Measurements from ENCODE around the gene VPS26C.

The VPS26C gene

GRCh38 chr21:37227071-37228002 is 39.8 kb downstream of the VPS26C start:
- TF ChIP-seq TAF1 (IDR thresholded peaks at IDR 0.05; ENCODE audit: borderline replicate concordance, insufficient read depth, low read length) (no peak), POLR2AphosphoS5 (IDR thresholded peaks at IDR 0.05; ENCODE audit: low read depth, low read length) (no peak), REST (IDR thresholded peaks at IDR 0.05; ENCODE audit: insufficient read depth in 1 of 2, low read depth in 2 of 2, low read length in 2 of 2) (no peak), SIN3A (IDR thresholded peaks at IDR 0.05; ENCODE audit: borderline replicate concordance, insufficient read depth, low read length) (no peak), FOXP2 (optimal IDR thresholded peaks at IDR 0.05; ENCODE audit: borderline replicate concordance, extremely low read depth, extremely low read length, insufficient read depth) (no peak)

DNA sequence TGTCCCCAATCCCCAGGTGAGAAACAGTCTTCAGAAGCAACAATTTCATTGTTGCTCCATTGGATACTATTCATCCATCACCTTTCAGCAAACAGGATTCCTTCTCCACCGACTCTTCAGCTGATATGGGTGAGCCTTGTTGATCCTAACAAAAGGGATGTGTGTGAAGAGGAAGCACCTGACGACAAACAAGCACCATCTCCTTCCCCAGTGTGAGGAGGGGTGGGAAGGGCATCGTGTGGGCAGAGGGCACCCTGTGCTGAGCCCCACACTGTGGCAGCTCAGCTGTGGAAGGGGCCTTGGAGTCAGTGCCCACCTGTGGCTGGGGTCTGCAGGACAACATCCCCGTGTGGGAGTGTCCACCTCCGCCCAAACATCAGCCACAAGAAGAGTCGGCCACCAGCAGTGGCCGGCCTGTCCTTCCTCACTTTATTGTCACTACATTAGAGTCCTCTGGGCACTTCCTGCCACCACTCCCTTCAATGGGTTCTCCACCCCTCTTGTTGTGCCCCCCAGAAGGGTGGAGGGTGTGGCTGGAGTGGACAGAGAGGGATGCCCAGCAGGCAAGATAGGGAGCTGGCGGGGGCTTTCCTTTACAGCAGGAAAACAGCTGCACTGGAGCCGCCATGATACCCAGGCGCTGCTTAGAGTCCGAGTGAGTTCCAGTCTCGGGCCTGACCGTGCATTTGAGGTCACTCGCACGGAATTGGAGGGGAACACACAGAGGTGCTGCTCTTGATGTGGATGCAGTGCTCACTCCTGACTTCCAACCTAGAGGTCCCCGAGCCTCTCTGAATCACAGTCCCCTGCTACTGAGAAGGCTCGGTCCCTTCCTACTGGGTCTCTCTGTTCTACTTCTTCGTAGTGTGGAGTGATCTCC is 40.9 kb downstream of the VPS26C start:
- no peak for TF ChIP-seq REST (IDR thresholded peaks at IDR 0.05; ENCODE audit: insufficient read depth in 1 of 2, low read depth in 2 of 2, low read length in 2 of 2)
- TF ChIP-seq TAF1 (IDR thresholded peaks at IDR 0.05; ENCODE audit: borderline replicate concordance, insufficient read depth, low read length), result no peak
- TF ChIP-seq POLR2AphosphoS5 (IDR thresholded peaks at IDR 0.05; ENCODE audit: low read depth, low read length), result no peak
- no peak for TF ChIP-seq FOXP2 (optimal IDR thresholded peaks at IDR 0.05; ENCODE audit: borderline replicate concordance, extremely low read depth, extremely low read length, insufficient read depth)
- no peak for TF ChIP-seq SIN3A (IDR thresholded peaks at IDR 0.05; ENCODE audit: borderline replicate concordance, insufficient read depth, low read length)

GRCh38 chr21:37224861-37225839 is 42.0 kb downstream of the VPS26C start:
- TF ChIP-seq REST (IDR thresholded peaks at IDR 0.05; ENCODE audit: insufficient read depth in 1 of 2, low read depth in 2 of 2, low read length in 2 of 2), result no peak
- no peak for TF ChIP-seq TAF1 (IDR thresholded peaks at IDR 0.05; ENCODE audit: borderline replicate concordance, insufficient read depth, low read length)
- TF ChIP-seq SIN3A (IDR thresholded peaks at IDR 0.05; ENCODE audit: borderline replicate concordance, insufficient read depth, low read length), result no peak
- TF ChIP-seq FOXP2 (optimal IDR thresholded peaks at IDR 0.05; ENCODE audit: borderline replicate concordance, extremely low read depth, extremely low read length, insufficient read depth), result no peak
- TF ChIP-seq POLR2AphosphoS5 (IDR thresholded peaks at IDR 0.05; ENCODE audit: low read depth, low read length), result no peak

- no peak for TF ChIP-seq FOXP2 (optimal IDR thresholded peaks at IDR 0.05; ENCODE audit: borderline replicate concordance, extremely low read depth, extremely low read length, insufficient read depth)
- no peak for TF ChIP-seq TAF1 (IDR thresholded peaks at IDR 0.05; ENCODE audit: borderline replicate concordance, insufficient read depth, low read length)
- no peak for TF ChIP-seq POLR2AphosphoS5 (IDR thresholded peaks at IDR 0.05; ENCODE audit: low read depth, low read length)
- no peak for TF ChIP-seq REST (IDR thresholded peaks at IDR 0.05; ENCODE audit: insufficient read depth in 1 of 2, low read depth in 2 of 2, low read length in 2 of 2)
- no peak for TF ChIP-seq SIN3A (IDR thresholded peaks at IDR 0.05; ENCODE audit: borderline replicate concordance, insufficient read depth, low read length)
Observed at GRCh38 chr21:37223804-37224345, 43.3 kb downstream of the VPS26C start.

All from PFSK-1 (cell line).